NCI-H1092 (cell line): Measurements from ENCODE around the gene DUSP22.

Source experiments
- DNase-seq: peaks from one replicate; lab custom pipeline; 2025; lab: John Stamatoyannopoulos, UW

Gene DUSP22

DNA sequence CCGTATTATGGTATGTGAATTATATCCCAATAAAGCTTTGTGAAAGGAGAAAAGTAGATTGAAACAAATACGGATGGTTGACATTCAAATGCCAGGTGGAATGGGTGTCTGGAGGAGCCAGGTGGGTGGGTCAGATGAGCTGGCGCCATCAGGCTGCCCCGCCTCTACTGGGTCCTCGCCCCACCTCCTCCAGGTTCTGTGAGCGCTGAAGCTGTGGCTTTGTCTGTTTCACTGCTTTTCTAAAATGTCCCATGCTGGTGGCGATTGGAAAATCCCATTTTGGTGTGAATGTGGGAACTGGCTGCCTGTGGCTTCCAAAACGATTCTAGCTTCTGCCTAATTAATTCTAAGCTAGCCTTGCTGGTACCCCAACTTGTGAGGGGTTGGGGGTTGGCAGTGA is 16.5 kb downstream of the DUSP22 start:
- no peak for DNase-seq

- no peak for DNase-seq
These were observed 17.7 kb downstream of the DUSP22 start for GRCh38 chr6:309947-310346.

- no peak for DNase-seq
These were observed 18.4 kb downstream of the DUSP22 start for GRCh38 chr6:310671-311070.

GRCh38 chr6:311679-312220 is 19.5 kb downstream of the DUSP22 start:
- no peak for DNase-seq

- DNase-seq = no peak
These were observed 20.8 kb downstream of the DUSP22 start for GRCh38 chr6:313087-313486.

DNA sequence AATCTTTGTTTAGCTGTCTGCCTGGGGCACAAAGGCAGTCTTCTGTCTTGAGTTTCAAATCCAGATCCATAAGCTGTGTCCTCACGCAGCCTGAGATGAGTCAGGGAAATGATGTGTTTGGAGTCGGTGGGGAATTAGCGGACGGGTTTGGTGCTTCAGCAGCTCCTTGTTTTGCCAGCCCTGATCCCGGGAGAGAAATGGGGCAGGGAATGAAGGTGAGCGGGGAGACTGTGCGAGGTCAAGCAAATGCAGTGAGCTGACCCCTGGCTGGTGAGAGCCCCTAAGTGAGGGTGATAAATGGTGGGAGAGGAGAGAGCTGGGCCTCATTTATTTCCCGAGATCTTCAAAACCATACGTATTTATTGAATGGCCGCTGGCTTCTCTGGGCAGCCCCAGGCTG is 21.6 kb downstream of the DUSP22 start:
- no peak for DNase-seq

- no peak for DNase-seq
These were observed 22.1 kb downstream of the DUSP22 start for GRCh38 chr6:314377-314776.

GRCh38 chr6:315226-315625 is 22.9 kb downstream of the DUSP22 start:
- no peak for DNase-seq

DNA sequence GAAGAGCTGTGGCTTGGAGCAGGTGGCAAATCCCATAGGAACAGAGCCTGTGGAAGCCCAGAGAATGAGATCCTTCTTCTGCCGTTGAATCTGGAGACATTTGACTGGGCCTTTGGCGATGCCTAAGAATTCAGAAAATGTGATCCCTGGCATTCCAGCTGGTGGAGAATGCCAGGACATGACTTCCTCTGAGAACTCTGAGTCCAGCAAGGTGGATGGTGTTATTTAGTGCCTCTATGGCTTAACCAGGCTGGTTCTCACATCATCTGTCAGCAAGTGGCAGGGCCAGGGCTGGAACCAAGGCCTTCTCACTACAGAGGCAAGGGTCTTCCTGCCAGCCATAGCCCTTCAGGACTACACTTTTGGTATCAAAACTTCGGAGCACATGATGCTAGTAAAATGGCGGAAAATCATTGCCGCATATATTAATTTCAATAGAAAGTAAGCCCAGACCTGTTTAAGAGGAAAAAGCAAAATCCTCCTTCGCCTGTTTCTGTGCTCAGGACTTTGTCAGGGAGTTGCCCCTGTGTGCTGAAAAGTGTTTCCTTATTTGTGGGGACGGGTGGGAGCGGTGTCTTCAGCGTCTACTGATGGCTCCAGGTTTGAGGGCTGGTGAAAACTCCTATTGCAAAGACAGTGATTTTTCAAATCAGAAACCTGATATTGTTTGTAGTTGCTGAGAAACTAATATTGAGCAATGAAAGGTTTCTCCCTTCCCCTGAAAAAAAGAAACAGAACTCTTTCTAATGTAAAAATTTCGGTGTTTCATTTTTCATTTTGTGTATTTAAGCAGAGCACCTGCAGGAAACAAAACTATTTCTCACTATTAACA is 23.9 kb downstream of the DUSP22 start:
- no peak for DNase-seq

DNA sequence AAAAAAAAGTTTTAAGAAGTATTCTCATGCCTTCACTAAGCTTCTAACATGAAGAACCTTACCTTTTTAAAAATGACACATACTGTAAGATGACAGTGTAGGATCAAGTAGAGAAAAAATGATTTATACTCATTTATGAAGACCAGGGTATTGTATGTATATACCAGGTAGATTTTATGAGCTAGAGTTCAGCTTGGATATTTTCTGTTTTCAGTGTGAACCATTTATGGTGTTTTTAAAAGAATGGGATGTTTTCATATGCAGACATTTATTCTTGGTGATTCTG is 24.4 kb downstream of the DUSP22 start:
- no peak for DNase-seq

GRCh38 chr6:317060-317447 is 24.8 kb downstream of the DUSP22 start:
- no peak for DNase-seq

DNA sequence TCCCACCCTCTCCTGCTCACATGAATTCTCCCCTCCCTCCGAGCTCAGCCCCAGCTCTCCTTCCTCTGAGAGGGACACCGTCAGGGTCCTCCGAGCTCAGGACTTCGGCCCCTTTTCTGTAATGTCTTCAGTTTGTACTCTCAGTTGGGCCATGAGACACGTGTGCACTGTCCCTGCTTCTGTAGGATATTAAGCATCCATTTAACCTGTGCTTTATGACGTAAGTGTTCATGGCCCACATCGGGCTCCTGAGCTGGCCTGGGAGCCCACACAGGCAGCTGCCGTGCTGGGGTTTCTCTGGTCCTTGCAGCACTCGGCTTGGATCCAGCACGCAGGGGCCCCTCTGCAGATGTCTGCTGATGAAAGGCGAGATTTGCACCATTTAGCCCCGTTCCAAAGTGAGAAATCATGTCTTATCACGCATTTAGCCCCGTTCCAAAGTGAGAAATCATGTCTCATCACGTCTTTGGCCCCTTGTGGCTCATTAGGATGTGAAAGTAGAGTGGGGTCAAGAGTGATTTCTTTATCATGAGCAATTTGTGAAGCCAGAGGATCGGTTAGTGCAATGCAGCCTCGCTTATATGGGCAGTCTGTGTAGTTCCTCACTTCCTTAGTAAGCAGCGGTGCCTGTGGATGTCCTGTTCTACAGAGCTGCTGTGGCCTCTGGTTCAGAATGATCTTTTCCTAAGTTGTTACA is 25.3 kb downstream of the DUSP22 start:
- DNase-seq = no peak

DNA sequence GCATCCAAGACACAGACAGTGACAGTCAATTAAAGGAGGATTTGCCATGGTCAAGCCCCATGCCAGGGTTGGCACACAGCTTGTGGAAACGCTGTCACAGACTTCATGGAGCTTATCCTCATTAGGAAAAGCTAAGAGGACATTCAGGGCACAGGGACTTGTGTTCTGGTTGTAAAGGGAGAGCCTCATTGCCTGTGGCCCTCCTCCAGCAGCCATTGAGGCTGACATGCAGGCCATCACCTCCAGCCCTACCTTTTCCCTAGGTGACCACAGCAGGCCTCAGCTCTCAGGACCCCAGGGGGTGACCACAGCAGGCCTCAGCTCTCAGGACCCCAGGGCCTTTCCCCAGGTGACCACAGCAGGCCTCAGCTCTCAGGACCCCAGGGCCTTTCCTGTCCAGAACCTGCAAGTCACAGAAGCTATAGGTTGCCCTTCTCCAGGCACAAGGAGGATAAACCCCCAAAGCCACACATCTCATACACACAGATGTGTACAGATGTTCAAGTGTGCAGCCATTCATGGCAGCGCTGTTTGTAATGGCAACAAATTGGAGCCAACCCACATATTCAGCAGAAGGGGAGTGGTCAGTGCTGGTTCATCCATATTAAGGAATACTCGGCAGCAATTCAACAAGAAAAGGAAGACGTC is 26.1 kb downstream of the DUSP22 start:
- DNase-seq = no peak

DNA sequence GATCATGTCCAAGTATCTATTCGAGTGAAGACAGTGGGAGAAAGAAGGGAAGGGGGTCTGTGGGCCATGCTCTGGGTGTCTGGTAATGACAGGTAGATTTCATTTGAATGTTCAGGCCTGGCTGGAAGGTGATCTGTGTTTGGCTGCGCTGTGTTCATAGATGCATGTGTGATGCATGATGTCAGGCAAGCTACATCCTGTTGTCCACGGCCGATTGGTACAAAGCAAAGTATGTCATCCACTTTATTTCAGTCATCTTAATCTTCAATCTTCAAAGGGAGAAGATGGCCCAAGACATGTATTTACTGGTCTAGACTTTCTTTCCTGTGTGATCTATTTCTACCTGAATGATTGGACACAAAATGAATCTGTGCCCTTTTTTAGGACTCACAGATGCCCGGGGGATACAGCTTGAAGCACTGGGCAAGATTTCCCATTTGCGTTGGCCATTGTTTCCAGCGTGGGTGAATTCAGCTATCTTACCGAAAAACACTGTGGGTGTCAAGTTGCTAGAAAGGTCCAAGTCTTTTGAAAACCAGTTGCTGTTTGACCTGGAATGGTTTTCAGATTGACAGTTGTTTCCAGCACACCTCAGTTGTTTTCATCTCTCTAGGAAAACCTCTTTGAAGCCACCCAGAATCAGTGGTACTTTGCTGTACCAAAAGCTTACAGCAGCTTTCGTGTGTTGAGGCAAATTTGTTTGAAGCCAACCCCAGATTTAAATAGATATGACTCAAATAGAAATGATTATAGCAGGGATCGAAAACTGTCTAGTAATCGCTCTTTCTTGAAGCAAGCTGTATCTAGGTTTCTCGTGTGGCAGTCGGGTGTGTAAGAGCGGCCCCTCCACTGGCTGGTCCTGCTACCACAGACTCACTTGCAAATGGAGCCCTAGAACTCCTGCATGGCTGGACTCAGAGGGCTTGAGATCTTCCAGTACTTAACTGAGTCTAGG is 27.2 kb downstream of the DUSP22 start:
- no peak for DNase-seq

- DNase-seq = no peak
These were observed 28.3 kb downstream of the DUSP22 start for GRCh38 chr6:320351-321157.

- no peak for DNase-seq
These were observed 28.8 kb downstream of the DUSP22 start for GRCh38 chr6:321158-321438.

DNA sequence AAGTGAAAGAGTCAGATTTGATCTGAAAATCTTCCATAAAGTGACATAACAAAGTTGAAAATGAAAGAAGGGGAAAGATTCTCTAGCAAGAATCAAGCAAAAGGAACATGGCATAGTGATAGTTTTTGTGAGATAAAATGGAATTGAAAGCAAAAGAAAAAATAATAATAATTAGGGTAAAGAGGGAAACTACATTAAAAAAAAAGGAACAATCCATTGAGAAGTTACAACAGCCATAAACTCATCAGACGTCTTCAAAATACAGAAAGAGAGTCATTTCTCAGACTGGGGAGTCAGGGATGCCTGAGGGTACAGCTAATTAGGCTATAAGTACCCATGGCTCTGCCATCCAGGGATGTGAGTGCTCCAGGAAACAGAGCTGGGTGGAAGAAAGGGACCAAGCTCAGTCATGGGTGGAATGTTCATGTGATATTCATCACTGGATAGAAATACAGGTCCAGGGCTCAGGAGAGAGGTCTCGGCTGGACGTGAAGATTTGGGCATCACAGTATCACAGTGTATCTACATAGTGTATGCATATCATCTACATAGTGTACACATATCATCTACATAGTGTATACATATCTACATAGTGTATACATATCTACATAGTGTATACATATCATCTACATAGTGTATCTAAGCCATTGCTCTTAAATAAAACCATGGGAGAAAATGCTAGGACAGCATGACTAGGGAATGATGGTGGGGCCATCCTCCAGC is 29.4 kb downstream of the DUSP22 start:
- DNase-seq = no peak

GRCh38 chr6:322259-322930 is 30.1 kb downstream of the DUSP22 start:
- no peak for DNase-seq

- no peak for DNase-seq
These were observed 30.8 kb downstream of the DUSP22 start for GRCh38 chr6:322940-323729.
